ENCODE results near the gene CPXM2.

Gene CPXM2

GRCh38 chr10:123843835-123844234 is 47.8 kb downstream of the CPXM2 start:
- no peak for DNase-seq

DNA sequence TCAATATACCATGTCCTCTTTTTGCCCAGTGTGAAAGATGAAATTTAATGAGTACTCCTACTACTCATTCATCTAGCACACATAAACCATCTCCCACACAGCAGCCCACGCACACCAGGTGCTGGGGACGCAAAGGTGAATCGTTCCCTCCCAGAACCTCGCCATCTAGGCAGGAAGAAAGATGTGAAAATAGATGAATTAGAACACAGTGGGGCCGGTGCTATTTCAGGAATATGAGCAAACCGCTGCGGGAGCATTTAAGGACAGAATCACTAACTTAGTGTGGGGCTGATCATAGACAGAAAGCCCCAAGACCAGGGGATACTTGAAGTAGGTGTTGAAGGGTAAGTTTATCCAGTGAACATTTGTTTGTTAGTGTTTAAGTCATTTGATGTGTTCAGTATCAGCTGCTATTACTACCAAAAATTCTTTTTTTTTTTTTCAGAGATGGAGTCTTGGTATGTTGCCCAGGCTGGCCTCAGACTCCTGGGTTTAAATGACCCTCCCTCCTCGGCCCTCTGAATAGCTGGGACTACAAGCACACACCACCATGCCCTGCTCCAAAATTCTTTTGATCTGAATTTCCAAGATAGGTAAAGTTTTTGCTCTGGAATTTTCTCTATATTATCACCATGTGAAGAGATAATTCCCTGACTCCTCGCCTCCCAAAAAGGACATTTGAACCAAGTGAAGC is 48.8 kb downstream of the CPXM2 start:
- DNase-seq: no peak

DNA sequence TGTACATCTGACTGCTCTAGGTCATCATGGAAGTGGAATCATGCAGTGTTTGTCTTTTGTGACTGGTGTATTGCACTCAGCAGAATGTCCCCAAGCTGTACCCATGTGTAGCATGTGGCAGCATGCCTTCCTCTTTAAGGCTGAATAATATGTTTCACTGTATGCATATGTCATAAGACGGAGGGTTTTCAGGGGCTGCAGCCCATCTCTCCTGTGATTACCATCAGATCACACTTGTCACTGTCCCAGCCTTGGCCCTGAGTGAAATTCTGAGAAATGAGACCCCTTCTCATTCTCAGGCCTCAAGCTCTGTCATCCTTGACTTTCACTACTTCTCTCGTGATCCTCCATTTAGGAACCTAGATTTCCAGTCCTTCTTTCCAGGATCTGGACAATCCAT is 50.0 kb downstream of the CPXM2 start:
- DNase-seq: no peak

- no peak for DNase-seq
Measured at GRCh38 chr10:123841115-123841514, 50.5 kb downstream of the CPXM2 start.

- DNase-seq: no peak
Measured at GRCh38 chr10:123840714-123841113, 50.9 kb downstream of the CPXM2 start.

GRCh38 chr10:123838596-123839310 is 52.9 kb downstream of the CPXM2 start:
- DNase-seq: no peak

DNA sequence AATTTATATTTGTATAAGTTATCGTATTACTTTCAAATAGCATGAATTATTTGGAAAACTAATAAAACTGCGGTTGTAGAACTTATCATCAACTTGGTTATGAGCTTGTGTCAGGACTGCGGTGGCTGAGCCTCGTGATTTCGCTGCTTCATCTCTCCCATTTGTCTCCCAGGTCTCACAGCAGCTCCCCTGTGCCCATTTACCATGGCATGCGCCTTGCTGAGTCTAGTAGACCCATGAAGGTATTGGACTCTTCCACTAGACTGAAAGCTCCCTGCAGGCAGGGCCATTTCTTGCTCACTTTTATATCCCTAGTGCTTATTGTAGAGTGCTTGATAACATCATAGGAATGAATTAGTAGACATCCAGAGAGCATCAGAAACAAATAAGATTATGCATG is 53.9 kb downstream of the CPXM2 start:
- DNase-seq: no peak

DNA sequence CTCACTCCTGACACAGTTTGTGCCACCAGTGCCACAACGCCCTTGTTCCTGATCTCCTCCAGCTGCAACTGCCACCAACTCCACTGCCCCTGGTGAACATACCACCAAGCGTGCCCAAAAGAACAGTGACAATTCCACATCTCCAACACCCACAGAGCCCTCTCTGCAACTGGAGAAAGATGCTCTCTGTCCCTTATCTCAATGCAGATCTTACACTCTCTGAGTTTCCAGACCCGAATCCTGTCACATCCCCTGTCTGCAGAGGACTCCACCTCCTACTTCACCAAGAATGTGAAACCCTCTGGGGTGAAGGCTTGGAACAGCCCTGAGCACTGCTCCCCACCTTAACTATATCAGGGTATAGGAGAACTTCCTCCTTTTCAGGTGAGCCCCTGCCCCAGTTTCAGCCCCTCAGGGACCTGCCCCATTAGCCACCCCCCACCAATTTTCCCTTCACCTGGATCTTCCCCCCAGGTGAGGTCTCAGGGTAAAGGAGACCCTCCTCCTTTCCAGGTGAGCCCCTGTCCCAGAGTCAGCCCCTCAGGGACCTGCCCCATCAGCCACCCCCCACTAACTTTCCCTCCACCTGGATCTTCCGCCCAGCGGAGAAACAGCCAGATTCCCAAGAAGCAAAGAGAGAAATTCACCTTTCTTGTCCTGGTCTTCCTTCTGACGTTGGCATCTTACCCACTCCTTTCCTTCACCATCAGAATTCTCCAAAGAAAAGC is 55.0 kb downstream of the CPXM2 start:
- no peak for DNase-seq

GRCh38 chr10:123835575-123835974 is 56.0 kb downstream of the CPXM2 start:
- DNase-seq: no peak

DNA sequence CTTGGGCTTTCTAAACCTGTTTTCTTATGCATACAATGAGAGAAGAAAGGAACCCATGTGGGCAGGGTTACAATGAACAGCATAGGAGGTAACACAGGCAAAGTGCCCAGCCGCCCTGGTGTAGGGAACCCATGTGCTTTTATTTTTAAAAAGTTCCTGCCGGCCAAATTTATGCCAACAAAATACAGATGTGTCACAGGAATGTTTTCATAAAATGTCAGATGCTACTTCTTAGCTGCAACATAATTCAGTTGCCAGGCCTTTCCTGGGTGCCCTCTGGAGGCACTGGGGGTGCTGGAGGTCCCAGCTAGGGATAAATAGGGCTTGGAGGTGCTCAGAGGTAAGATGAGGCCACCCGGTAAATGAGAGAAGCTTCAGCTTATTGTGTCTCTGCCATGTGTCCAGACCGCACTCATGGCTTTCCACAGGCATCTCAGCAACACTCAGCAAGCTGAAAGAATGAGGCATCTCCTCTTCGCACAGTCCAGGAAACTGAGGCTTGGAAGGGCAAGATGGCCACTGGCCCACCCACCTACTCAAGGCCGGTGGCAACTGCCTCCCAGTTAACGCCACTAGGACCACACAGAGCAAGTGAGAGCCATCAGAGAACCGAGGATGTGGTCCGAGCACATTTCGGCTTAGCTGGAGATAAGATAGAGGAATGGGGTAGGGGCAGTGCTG is 58.3 kb downstream of the CPXM2 start:
- DNase-seq: no peak

DNA sequence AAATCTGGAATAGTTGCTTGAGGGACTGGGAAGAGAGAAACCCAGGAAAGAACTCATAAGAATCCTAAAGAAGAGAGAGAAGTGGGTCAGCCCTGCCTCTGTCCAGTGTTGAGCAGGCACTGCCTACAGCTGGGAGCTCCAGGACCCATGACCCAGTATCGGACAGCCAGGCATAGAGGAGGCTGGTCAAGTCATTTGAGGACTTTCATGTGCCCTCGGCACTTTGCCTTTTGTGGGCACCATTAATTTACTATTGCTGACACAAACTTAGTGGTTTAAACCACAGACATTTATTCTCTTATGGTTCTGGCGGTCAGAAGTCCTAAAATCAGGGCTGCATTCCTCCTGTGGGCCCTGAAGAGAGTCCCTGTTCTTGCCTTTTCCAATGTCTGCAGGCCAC is 60.3 kb downstream of the CPXM2 start:
- DNase-seq: no peak

DNA sequence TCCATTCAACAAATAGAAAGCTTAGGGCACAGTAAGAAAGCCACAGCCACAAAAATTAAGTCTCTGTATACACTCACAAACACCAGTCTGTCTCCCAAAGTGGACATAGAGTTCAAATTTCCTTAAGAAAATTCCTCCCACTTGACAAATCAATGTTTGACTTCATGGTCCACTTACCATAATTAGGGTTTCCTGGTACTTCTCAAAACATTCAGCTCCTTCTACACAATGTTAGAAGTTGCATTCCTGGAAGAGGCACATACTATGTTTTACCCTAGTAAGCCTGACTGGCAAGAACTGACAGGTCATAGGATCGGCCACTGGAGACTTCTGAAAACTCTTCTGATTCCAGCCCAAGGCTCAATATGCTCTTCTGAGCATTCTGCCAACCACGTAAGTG is 70.5 kb downstream of the CPXM2 start:
- DNase-seq: no peak

GRCh38 chr10:123809632-123810031 is 82.0 kb downstream of the CPXM2 start:
- no peak for DNase-seq

- no peak for DNase-seq
Measured at GRCh38 chr10:123808906-123809305, 82.7 kb downstream of the CPXM2 start.

DNA sequence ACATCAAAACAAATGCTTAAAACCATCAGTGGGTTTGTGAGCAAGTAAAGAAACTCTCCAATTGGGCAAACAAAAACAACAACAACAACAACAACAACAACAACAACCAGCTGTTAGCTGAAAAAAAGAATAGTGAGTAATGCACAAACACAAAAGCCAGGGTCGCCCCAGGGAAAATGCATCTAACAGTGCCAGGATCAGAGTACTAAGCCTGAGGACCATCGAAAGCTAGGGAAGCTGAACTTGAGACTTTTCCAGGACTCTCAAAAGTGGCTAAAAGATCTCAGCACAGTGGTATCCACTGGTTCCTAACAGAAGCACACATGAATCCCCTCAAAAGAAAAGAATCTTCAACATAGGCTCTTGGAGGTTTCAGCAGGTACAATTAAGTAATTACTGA is 83.3 kb downstream of the CPXM2 start:
- no peak for DNase-seq

DNA sequence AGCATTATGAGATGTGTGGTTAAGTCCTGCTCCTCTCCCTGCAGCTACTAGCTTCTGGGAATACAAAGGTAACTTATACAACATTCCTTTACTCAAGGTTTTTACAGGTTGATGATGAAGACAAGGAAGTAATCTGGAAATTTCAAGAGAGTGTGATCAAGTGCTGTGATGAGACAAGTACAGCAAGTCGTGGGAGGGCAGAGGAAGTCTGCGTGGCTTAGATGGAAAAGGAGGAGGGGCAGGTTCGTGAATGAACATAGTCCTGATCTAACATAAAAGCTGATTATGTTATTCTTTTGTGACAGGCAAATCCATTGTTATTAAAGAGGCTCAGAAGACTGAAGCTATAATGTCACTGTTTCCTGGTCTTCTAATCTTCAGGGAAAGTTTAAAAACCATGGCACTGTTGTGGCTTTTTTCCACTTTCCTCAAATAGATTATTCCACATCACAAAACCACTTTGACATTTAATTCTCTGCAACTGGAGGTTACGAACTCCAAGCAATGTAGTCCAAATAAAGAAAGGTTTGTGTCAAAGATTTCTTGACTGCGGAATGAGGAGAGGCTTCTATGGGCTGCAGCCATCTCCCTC is 84.1 kb downstream of the CPXM2 start:
- no peak for DNase-seq

GRCh38 chr10:123804716-123805115 is 86.9 kb downstream of the CPXM2 start:
- DNase-seq: no peak

- DNase-seq: no peak
Measured at GRCh38 chr10:123800821-123801220, 90.8 kb downstream of the CPXM2 start.

- DNase-seq: no peak
Measured at GRCh38 chr10:123800289-123800688, 91.3 kb downstream of the CPXM2 start.

- DNase-seq: no peak
Measured at GRCh38 chr10:123798856-123799255, 92.8 kb downstream of the CPXM2 start.

DNA sequence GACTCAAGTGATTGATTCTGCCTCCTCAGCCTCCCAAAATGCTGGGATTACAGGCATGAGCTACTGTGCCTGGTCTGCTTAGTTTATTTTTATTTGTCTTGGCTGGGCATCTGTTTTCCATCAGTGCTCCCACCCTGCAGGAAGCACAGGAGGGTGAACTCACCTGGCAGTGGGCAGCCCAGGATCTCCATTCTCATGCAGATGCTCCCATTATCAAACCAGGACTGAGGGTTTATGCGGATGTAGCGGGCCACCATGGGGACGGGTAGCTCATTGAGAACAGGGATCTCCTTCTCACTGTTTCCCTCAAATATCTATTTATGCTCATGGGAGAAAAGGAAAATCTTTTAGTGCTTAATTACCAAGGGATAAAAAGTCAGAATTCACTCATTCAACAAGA is 93.8 kb downstream of the CPXM2 start:
- DNase-seq: no peak

GRCh38 chr10:123796736-123797135 is 94.9 kb downstream of the CPXM2 start:
- DNase-seq: no peak

All from right forelimb (tissue), 1 donor.